Measurements from ENCODE around the gene LCNL1. TPM values are rescaled to one million over a fixed set of nuclear protein-coding genes. Genes with fewer than 3 reads are reported as not detected.

Gene LCNL1
- total RNA-seq, 4 donors from 2014 or later: 0.36 to 0.37 TPM; not detected in 2

GRCh38 chr9:137006116-137007003, 23.6 kb downstream of the LCNL1 start:
- no peak overlapping the region for H3K4me3 ChIP-seq (ENCODE audit: low read depth, poor library complexity, severe bottlenecking)
- TF ChIP-seq CTCF (IDR thresholded peaks at IDR 0.05) (no peak), POLR2A (IDR thresholded peaks at IDR 0.05) (no peak)
- intact Hi-C loops (cut with DNase I; ENCODE audit: low total_unique reads): no loop called here
- 72 to 84% methylated on average over 23 to 24 of the region's 24 CpGs for WGBS, 2 donors
- no peak for DNase-seq (ENCODE audit: low spot score in 2 of 2)

GRCh38 chr9:137007108-137007815, 24.5 kb downstream of the LCNL1 start:
- no peak overlapping the region for H3K4me3 ChIP-seq (ENCODE audit: low read depth, poor library complexity, severe bottlenecking)
- no peak for TF ChIP-seq POLR2A (IDR thresholded peaks at IDR 0.05)
- TF ChIP-seq CTCF (IDR thresholded peaks at IDR 0.05): no peak
- intact Hi-C loops (cut with DNase I; ENCODE audit: low total_unique reads): no loop called here
- no peak for DNase-seq (ENCODE audit: low spot score in 2 of 2)
- WGBS, 2 donors: 77 to 86% methylated on average over 24 to 25 of the region's 30 CpGs

GRCh38 chr9:137007816-137008270, 25.1 kb downstream of the LCNL1 start:
- no peak for TF ChIP-seq POLR2A (IDR thresholded peaks at IDR 0.05)
- TF ChIP-seq CTCF (IDR thresholded peaks at IDR 0.05): no peak
- intact Hi-C loops (cut with DNase I; ENCODE audit: low total_unique reads): no loop called here
- 88% methylated on average over 11 to 12 of the region's 13 CpGs for WGBS, 2 donors
- no peak overlapping the region for H3K4me3 ChIP-seq (ENCODE audit: low read depth, poor library complexity, severe bottlenecking)
- no peak for DNase-seq (ENCODE audit: low spot score in 2 of 2)

- 82 to 85% methylated on average over 21 of the region's 22 CpGs for WGBS, 2 donors
These were observed 25.5 kb downstream of the LCNL1 start for GRCh38 chr9:137008312-137008711.

GRCh38 chr9:137009217-137009616, 26.4 kb downstream of the LCNL1 start:
- H3K4me3 ChIP-seq (ENCODE audit: low read depth, poor library complexity, severe bottlenecking): no peak overlapping the region
- TF ChIP-seq CTCF (IDR thresholded peaks at IDR 0.05) (no peak), POLR2A (IDR thresholded peaks at IDR 0.05) (no peak)
- WGBS, 2 donors: 93 to 94% methylated on average over 3 to 15 of the region's 18 CpGs
- intact Hi-C loops (cut with DNase I; ENCODE audit: low total_unique reads): no loop called here
- no peak for DNase-seq (ENCODE audit: low spot score in 2 of 2)

More at GRCh38 chr9:137008312-137008711, 25.5 kb downstream of the LCNL1 start:
- no peak for DNase-seq (ENCODE audit: low spot score in 2 of 2)
- no peak for TF ChIP-seq POLR2A (IDR thresholded peaks at IDR 0.05)
- no peak for TF ChIP-seq CTCF (IDR thresholded peaks at IDR 0.05)
- no peak overlapping the region for H3K4me3 ChIP-seq (ENCODE audit: low read depth, poor library complexity, severe bottlenecking)
- intact Hi-C loops (cut with DNase I; ENCODE audit: low total_unique reads): no loop called here

All from lower leg skin (tissue), 4 donors.